Measurements from ENCODE around the gene SLC24A3. TPM values are rescaled to one million over a fixed set of nuclear protein-coding genes. Genes with fewer than 3 reads are reported as not detected.

SLC24A3 gene
- total and polyA plus RNA-seq, 2 experiments from 2014 or later, result 0.48 to 1.7 TPM

GRCh38 chr20:19348582-19348981 is 136.1 kb downstream of the SLC24A3 start:
- no peaks in the 10 kb centered on the region for H3K9me2 ChIP-seq (replicated peaks; ENCODE audit: insufficient read depth)
- no peaks in the 10 kb centered on the region for H4K20me1 ChIP-seq (ENCODE audit: insufficient read depth, poor library complexity, severe bottlenecking)
- TF ChIP-seq CTCF (IDR thresholded peaks at IDR 0.05; ENCODE audit: poor library complexity) (no peak), EZH2 (IDR thresholded peaks at IDR 0.05; ENCODE audit: borderline replicate concordance) (no peak)
- no peak overlapping the region for H3K4me2 ChIP-seq
- H3K4me3 ChIP-seq, result no peak overlapping the region
- H2AFZ ChIP-seq, result no peak overlapping the region
- no peak for DNase-seq (ENCODE audit: low spot score)
- H3K79me2 ChIP-seq, result no peaks in the 10 kb centered on the region
- H3K27me3 ChIP-seq, result no peaks in the 10 kb centered on the region
- no peaks in the 10 kb centered on the region for H3K36me3 ChIP-seq (replicated peaks; ENCODE audit: insufficient read depth, low read depth)
- H3K9me3 ChIP-seq (ENCODE audit: low read depth), result no peaks in the 10 kb centered on the region
- WGBS (ENCODE audit: low lambda C conversion rate, missing lambda C conversion rate), result 75% methylated on average over 3 of the region's 3 CpGs
- H3K27ac ChIP-seq, result no peak overlapping the region
- no peaks in the 10 kb centered on the region for H3K4me1 ChIP-seq (ENCODE audit: insufficient read depth)

GRCh38 chr20:19349879-19350278 is 137.4 kb downstream of the SLC24A3 start:
- Histone ChIP-seq H3K4me3 (no peak overlapping the region), H3K4me1 (ENCODE audit: insufficient read depth) (no peaks in the 10 kb centered on the region), H3K27me3 (no peaks in the 10 kb centered on the region), H3K4me2 (no peak overlapping the region), H4K20me1 (ENCODE audit: insufficient read depth, poor library complexity, severe bottlenecking) (no peaks in the 10 kb centered on the region), H3K9me3 (ENCODE audit: low read depth) (no peaks in the 10 kb centered on the region), H2AFZ (no peak overlapping the region), H3K79me2 (no peaks in the 10 kb centered on the region), H3K27ac (no peak overlapping the region), H3K36me3 (replicated peaks; ENCODE audit: insufficient read depth, low read depth) (no peaks in the 10 kb centered on the region), H3K9me2 (replicated peaks; ENCODE audit: insufficient read depth) (no peaks in the 10 kb centered on the region)
- no peak for DNase-seq (ENCODE audit: low spot score)
- 94% methylated on average over 5 of the region's 5 CpGs for WGBS (ENCODE audit: low lambda C conversion rate, missing lambda C conversion rate)
- no peak for TF ChIP-seq EZH2 (IDR thresholded peaks at IDR 0.05; ENCODE audit: borderline replicate concordance)
- no peak for TF ChIP-seq EZH2phosphoT487 (IDR thresholded peaks at IDR 0.05; ENCODE audit: low read depth, severe bottlenecking, unreplicated experiment)
- TF ChIP-seq CTCF (IDR thresholded peaks at IDR 0.05; ENCODE audit: poor library complexity), result no peak

- Histone ChIP-seq H3K27me3 (no peaks in the 10 kb centered on the region), H3K9me2 (replicated peaks; ENCODE audit: insufficient read depth) (no peaks in the 10 kb centered on the region), H3K4me1 (ENCODE audit: insufficient read depth) (no peaks in the 10 kb centered on the region), H4K20me1 (ENCODE audit: insufficient read depth, poor library complexity, severe bottlenecking) (no peaks in the 10 kb centered on the region), H3K4me3 (no peak overlapping the region), H3K36me3 (replicated peaks; ENCODE audit: insufficient read depth, low read depth) (no peaks in the 10 kb centered on the region), H3K9me3 (ENCODE audit: low read depth) (no peaks in the 10 kb centered on the region), H3K27ac (no peak overlapping the region), H2AFZ (no peak overlapping the region), H3K79me2 (no peaks in the 10 kb centered on the region), H3K4me2 (no peak overlapping the region)
- DNase-seq (ENCODE audit: low spot score), result no peak
- TF ChIP-seq EZH2 (IDR thresholded peaks at IDR 0.05; ENCODE audit: borderline replicate concordance) (no peak), CTCF (IDR thresholded peaks at IDR 0.05; ENCODE audit: poor library complexity) (no peak), EZH2phosphoT487 (IDR thresholded peaks at IDR 0.05; ENCODE audit: low read depth, severe bottlenecking, unreplicated experiment) (no peak)
- 36% methylated on average over 2 of the region's 2 CpGs for WGBS (ENCODE audit: low lambda C conversion rate, missing lambda C conversion rate)
Observed at GRCh38 chr20:19351542-19351941, 139.1 kb downstream of the SLC24A3 start.

GRCh38 chr20:19354950-19355349 is 142.5 kb downstream of the SLC24A3 start:
- Histone ChIP-seq H3K79me2 (no peaks in the 10 kb centered on the region), H3K36me3 (replicated peaks; ENCODE audit: insufficient read depth, low read depth) (no peaks in the 10 kb centered on the region), H4K20me1 (ENCODE audit: insufficient read depth, poor library complexity, severe bottlenecking) (no peaks in the 10 kb centered on the region), H3K27ac (no peak overlapping the region), H3K4me1 (ENCODE audit: insufficient read depth) (no peaks in the 10 kb centered on the region), H3K4me3 (no peak overlapping the region), H3K4me2 (no peak overlapping the region), H3K27me3 (no peaks in the 10 kb centered on the region), H3K9me3 (ENCODE audit: low read depth) (no peaks in the 10 kb centered on the region), H3K9me2 (replicated peaks; ENCODE audit: insufficient read depth) (no peaks in the 10 kb centered on the region), H2AFZ (no peak overlapping the region)
- TF ChIP-seq CTCF (IDR thresholded peaks at IDR 0.05; ENCODE audit: poor library complexity) (no peak), EZH2 (IDR thresholded peaks at IDR 0.05; ENCODE audit: borderline replicate concordance) (no peak), EZH2phosphoT487 (IDR thresholded peaks at IDR 0.05; ENCODE audit: low read depth, severe bottlenecking, unreplicated experiment) (no peak)
- WGBS (ENCODE audit: low lambda C conversion rate, missing lambda C conversion rate), result 41% methylated on average over 3 of the region's 3 CpGs
- DNase-seq (ENCODE audit: low spot score), result no peak
